Measurements from ENCODE around the gene JAZF1. TPM values are rescaled to one million over a fixed set of nuclear protein-coding genes. Genes with fewer than 3 reads are reported as not detected.
A peak's percentile ranks its signal among the peaks of the same experiment; 100 is the strongest.

The JAZF1 gene
- total and polyA plus RNA-seq, 2 of the 8 experiments (the other 6 are each of a cell fraction or from before 2014, with no cell fraction given) = 2.6 to 21.8 TPM

DNA sequence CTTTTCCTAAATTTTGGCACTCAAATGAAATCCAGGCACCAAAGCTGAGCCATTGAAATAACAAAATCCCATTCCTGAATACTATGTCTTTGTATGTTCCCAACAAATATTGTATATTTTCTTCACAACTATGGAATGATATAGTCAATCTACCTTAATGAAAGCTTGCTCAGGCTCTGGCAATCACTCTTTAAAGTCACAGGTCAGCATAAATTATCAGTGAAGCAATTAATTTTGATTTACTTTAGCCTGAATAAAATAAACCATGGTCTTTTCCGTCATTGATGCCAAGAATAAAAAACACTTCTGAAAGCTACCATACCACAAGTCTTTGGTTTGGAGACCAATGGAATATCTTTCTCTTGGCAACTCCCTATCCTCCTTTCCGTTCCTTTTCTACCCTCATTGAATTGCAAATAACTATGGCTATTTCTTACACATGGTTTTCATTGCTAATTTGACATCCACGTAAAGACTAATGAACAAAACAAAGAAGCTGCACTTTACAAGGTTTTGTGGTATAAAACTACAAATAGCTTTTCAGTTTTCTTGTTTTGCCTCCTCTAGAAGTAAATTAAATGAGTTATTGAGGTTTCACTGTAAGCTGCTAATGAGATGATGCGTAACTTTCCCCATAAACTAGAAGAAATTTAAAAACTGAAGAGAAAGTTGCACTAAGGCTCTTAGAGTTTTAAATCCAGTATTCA is 274.1 kb downstream of the JAZF1 start:
- H3K23me2 ChIP-seq (ENCODE audit: low read depth, low read length) = no peaks in the 10 kb centered on the region
- no peak overlapping the region for H3K14ac ChIP-seq (ENCODE audit: insufficient read length)
- H3K56ac ChIP-seq (replicated peaks; ENCODE audit: insufficient read length, low read depth, low read length) = no peak overlapping the region
- H4K20me1 ChIP-seq (replicated peaks in 1 of 2; ENCODE audit: control insufficient read depth in 1 of 2, insufficient read depth in 2 of 2, low read length in 2 of 2) = no peaks in the 10 kb centered on the region
- peaks cover 8 to 32% (median 18%) of the 10 kb centered on the region in 4 experiments for H3K4me1 ChIP-seq (replicated peaks in 1 of 4; ENCODE audit: control insufficient read depth in 3 of 4, insufficient read depth in 4 of 4, low read length in 3 of 4)
- H2BK12ac ChIP-seq (ENCODE audit: low read depth, low read length) = no peak overlapping the region
- H4K8ac ChIP-seq (ENCODE audit: extremely low read depth, insufficient read depth, low read length) = no peak overlapping the region
- H3K27ac ChIP-seq (ENCODE audit: low read depth, low read length) = no peak overlapping the region
- ChIA-PET POLR2A (ENCODE audit: partially characterized antibody) (interaction anchor here (1.7 kb wide), 1 partner anchor 9 kb away, joined by 5 read pairs; no protein-coding TSS in a partner anchor), CTCF (ENCODE audit: partially characterized antibody) (interaction anchor here (0.6 to 5.6 kb wide), 6 partner anchors 9 to 274 kb away, joined by 3 to 28 read pairs (median 4); no protein-coding TSS in a partner anchor)
- no peak overlapping the region for H3K23ac ChIP-seq (ENCODE audit: insufficient read length)
- H3K9ac ChIP-seq (replicated peaks in 1 of 4; ENCODE audit: extremely low read depth in 1 of 4, low read depth in 3 of 4, low read length in 3 of 4) = no peak overlapping the region
- H2BK5ac ChIP-seq (ENCODE audit: low read depth, low read length) = peak overlapping the region; percentile 79; the same call in 1 of the 2 replicates
- H3K4me2 ChIP-seq (ENCODE audit: insufficient read depth in 1 of 2, low read depth in 2 of 2, low read length in 2 of 2) = peak overlapping the region in 1 of 2 experiments; percentile 9; a peak in 1 of 4 replicates
- H2AK5ac ChIP-seq (ENCODE audit: low read depth, low read length) = no peak overlapping the region
- no peaks in the 10 kb centered on the region for H3K27me3 ChIP-seq (replicated peaks in 1 of 4; ENCODE audit: control insufficient read depth in 3 of 4, extremely low read depth in 1 of 4, insufficient read depth in 3 of 4, low read length in 3 of 4)
- peak overlapping the region; percentile 73; the same call in 1 of the 2 replicates for H2BK20ac ChIP-seq (ENCODE audit: low read length)
- no peaks in the 10 kb centered on the region for H3K36me3 ChIP-seq (ENCODE audit: control insufficient read depth in 2 of 4, insufficient read depth in 4 of 4, low read length in 3 of 4)
- H3K18ac ChIP-seq (ENCODE audit: extremely low read depth, low read length) = no peak overlapping the region; the same call in 1 of the 2 replicates
- H4K5ac ChIP-seq (ENCODE audit: insufficient read length, low read depth, low read length) = peak overlapping the region; percentile 63
- no peaks in the 10 kb centered on the region for H3K79me1 ChIP-seq (ENCODE audit: low read depth, low read length)
- FAIRE-seq (no peak), DNase-seq (ENCODE audit: low read depth in 1 of 2, low spot score in 2 of 2) (no peak)
- H4K91ac ChIP-seq (replicated peaks; ENCODE audit: insufficient read length, low read length) = no peak overlapping the region
- WGBS, 2 experiments (ENCODE audit: extremely low coverage in 1 of 2, insufficient coverage in 1 of 2, insufficient read length in 1 of 2, insufficient replicate concordance in 2 of 2, low coverage in 1 of 2, low lambda C conversion rate in 2 of 2, missing lambda C conversion rate in 1 of 2) = 36% methylated on average over 4 of the region's 4 CpGs; no CpG with 5 or more reads in 1 of the 2 experiments
- no peaks in the 10 kb centered on the region for H3K79me2 ChIP-seq (ENCODE audit: control insufficient read depth in 1 of 2, insufficient read depth in 2 of 2, low read length in 2 of 2)
- H2AFZ ChIP-seq (ENCODE audit: low read length) = no peak overlapping the region
- peak overlapping the region; percentile 24 for H2BK120ac ChIP-seq (replicated peaks; ENCODE audit: low read depth, low read length)
- no peaks in the 10 kb centered on the region for H3K9me3 ChIP-seq (ENCODE audit: insufficient read depth in 2 of 2, low read depth in 1 of 2, low read length in 1 of 2)
- no peak overlapping the region for H3K4me3 ChIP-seq (ENCODE audit: extremely low read depth in 1 of 4, insufficient read depth in 2 of 4, low read depth in 3 of 4, low read length in 4 of 4)
- H3K4ac ChIP-seq (replicated peaks; ENCODE audit: insufficient read length, low read depth, low read length) = no peak overlapping the region
- H2BK15ac ChIP-seq (ENCODE audit: low read length) = no peak overlapping the region
- no peak for TF ChIP-seq BRCA1 (IDR thresholded peaks at IDR 0.05; ENCODE audit: low read depth, low read length)

All from H1 (cell line).